Muscle layer of colon (tissue), 2 donors: ENCODE results near the gene TBC1D8.

Source experiments
- H3K27ac ChIP-seq: one replicate; pipeline ENCODE4 v1.7.0; 2013; ENCODE audit warnings: low read depth, mild to moderate bottlenecking, low read length, moderate library complexity
- H3K27me3 ChIP-seq, 2 donors: one replicate each; pipeline ENCODE4 v1.7.0; 2013; ENCODE audit warnings: low read length in 2 of 2, mild to moderate bottlenecking in 2 of 2; ENCODE audit not compliant: insufficient read depth in 2 of 2, control insufficient read depth in 1 of 2
- H3K36me3 ChIP-seq: one replicate; pipeline ENCODE4 v1.7.0; 2013; ENCODE audit warnings: mild to moderate bottlenecking, low read length; ENCODE audit not compliant: insufficient read depth
- H3K4me1 ChIP-seq: one replicate; pipeline ENCODE4 v1.7.0; 2013; ENCODE audit warnings: mild to moderate bottlenecking, low read length; ENCODE audit not compliant: insufficient read depth
- H3K4me3 ChIP-seq, 2 donors: one replicate each; pipeline ENCODE4 v1.7.0; 2013; ENCODE audit warnings: low read length in 2 of 2, low read depth in 1 of 2, mild to moderate bottlenecking in 1 of 2, moderate library complexity in 1 of 2
- H3K9ac ChIP-seq: one replicate; pipeline ENCODE4 v1.7.0; 2013; ENCODE audit warnings: low read length
- H3K9me3 ChIP-seq: one replicate; pipeline ENCODE4 v1.7.0; 2013; ENCODE audit warnings: mild to moderate bottlenecking, low read length
- donor health status: abdominal sarcoma.
- donor health status: Adenocarcinoma of cecum.

TBC1D8 gene

DNA sequence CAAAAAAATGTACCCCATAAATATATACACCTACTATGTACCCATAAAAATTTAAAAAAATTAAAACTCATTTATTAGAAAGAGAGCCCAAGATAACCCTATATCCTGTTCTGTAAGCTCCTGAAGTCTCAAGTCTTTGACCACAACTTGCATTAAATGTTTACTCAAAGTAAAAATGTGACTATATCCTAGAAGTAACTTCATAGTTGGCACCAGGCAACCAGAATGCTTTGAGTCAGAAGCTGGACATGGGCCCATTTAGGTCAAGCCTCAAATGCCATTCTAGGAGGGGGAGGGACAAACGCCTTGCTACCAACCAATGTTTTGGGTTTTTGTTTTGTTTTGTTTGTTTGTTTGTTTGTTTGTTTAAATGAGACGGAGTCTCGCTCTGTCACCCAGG lies 9.3 kb upstream of the TBC1D8 start:
- Histone ChIP-seq H3K4me3 (no peak overlapping the region), H3K4me1 (no peaks in the 10 kb centered on the region), H3K27me3 (no peaks in the 10 kb centered on the region), H3K9me3 (no peaks in the 10 kb centered on the region), H3K27ac (no peak overlapping the region), H3K36me3 (no peaks in the 10 kb centered on the region), H3K9ac (no peak overlapping the region)

DNA sequence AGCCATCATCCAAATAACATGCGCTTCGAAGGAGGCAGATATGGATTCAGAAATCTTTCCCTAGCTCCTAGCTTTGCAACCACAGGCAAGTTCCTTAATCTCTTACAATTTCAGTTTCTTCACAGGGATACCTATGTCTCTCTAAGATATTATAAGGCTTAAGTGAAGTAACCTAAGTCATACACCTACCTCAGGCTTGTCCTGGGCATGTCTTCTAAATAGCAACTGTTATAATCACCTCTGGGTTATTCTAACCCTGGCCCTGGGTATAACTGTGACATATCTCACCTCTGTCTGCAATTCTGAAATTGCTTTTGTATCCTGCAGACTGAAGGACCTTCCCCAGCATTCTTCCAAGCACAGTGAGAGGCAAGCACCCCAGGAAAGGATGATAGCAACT lies 8.3 kb upstream of the TBC1D8 start:
- Histone ChIP-seq H3K27me3 (no peaks in the 10 kb centered on the region), H3K9me3 (no peaks in the 10 kb centered on the region), H3K4me1 (no peaks in the 10 kb centered on the region), H3K36me3 (no peaks in the 10 kb centered on the region), H3K4me3 (no peak overlapping the region), H3K27ac (no peak overlapping the region), H3K9ac (no peak overlapping the region)

DNA sequence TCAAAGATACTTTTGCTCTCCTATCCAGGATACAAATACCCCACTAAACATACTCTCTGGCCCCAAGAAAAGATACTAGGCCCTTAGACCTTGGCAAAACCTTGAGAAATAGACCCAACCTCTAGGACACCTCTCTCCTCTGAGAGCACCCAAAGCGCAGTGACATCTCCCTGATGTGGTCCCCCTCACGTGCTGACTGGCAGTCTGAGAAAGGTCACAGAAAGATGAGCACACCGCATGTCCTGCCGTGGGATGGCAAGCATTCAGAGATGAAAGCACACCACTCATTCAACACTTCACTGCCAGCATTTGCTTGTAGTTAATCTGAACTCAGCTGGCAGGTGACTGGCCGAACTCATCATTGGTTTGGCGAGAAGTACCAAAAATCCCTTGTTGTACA lies 6.1 kb upstream of the TBC1D8 start:
- Histone ChIP-seq H3K27me3 (no peaks in the 10 kb centered on the region), H3K4me1 (peaks cover 11% of the 10 kb centered on the region), H3K9ac (no peak overlapping the region), H3K4me3 (no peak overlapping the region), H3K9me3 (no peaks in the 10 kb centered on the region), H3K27ac (no peak overlapping the region), H3K36me3 (no peaks in the 10 kb centered on the region)

DNA sequence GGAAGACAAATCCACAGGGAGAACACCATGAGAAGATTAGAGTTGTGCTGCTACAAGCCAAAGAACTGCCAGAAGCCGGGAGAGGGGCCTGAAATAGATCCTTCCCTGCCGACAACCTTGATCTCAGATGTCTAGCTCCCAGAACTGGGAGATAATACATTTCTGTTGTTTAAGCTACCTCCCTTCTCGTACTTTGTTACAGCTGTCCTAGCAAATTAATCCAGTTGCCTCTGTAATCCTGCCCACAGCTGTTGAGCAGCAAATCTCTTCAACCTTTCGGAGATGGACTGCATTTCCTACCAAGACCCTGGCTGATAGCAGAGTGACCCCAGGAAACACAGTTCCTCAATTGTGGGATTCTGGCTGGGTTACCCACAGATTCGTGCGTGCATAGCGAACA lies 2.6 kb upstream of the TBC1D8 start:
- Histone ChIP-seq H3K4me1 (peaks cover 25% of the 10 kb centered on the region), H3K9me3 (no peaks in the 10 kb centered on the region), H3K9ac (no peak overlapping the region), H3K27ac (no peak overlapping the region), H3K27me3 (no peaks in the 10 kb centered on the region), H3K4me3 (no peak overlapping the region), H3K36me3 (no peaks in the 10 kb centered on the region)

DNA sequence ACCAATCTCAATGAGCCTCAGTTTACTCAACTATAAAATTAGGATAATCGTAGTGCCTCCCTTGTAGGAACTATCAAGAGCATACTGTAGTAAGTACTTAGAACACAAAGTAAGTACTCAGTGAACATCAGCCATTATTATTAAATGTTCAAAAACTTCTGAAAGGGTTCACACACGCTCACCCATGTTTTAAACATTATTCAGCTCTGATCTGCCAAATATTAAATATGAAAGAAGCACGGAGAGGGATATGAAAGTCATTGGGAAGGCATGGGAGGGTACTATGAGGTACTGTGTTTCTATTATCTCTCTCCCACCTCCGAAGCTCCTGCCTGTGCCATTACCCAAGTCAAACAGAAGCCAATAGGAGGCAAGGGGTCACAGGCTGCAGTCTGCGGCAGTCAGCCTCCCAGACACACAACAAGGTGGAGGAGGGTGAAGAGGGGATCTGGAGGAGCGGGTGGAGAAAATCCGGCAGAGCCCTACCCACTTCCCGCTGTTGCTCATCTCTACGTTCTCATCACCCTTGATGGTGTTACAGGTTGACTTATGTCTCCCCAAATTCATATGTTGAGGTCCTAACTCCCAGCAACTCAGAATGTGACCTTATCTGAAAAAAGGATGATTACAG lies 2.0 kb upstream of the TBC1D8 start:
- no peak overlapping the region for H3K9ac ChIP-seq
- peak overlapping the region in 1 of 2 donors; percentile 76 for H3K4me3 ChIP-seq
- H3K27ac ChIP-seq, result no peak overlapping the region
- H3K4me1 ChIP-seq, result peaks cover 25% of the 10 kb centered on the region
- no peaks in the 10 kb centered on the region for H3K9me3 ChIP-seq
- no peaks in the 10 kb centered on the region for H3K36me3 ChIP-seq
- H3K27me3 ChIP-seq, result no peaks in the 10 kb centered on the region

DNA sequence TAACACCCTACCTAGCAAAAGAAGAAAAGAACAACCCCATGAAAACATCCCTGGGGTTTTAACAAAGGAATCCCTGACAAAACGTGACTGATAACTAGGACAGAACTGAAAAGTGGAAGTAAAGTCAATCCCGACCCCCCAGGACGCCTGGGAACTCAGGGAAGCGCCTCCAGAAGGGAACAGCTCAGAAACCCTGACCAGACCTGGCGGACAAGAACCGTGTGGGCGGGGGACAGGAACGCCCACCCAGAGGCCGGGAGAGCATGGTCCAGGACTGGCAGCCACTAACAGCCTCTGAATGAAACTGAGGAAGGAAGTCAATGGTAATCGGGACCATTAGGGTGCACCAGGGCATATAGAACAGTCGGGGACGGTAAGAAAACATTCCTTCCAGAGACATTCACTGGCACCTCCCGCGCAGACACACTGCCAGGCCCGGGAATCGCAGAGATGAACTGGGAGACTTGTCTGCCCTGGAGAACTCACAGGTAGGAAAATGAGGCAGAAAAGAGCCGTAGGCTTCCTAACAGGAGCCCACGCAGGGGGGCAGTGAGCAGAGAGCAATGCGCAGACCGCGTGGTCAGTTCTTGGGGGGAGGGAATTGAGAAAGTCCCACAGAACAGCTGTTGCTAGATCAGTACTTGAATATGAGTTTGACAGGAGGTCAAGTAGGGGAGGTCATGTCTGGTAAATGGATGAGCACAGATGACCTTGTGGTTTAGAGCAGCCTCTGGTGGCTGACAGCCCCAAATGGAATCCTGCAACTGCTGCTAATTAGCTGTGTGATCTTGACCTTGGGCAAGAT lies 1.3 kb upstream of the TBC1D8 start:
- Histone ChIP-seq H3K27ac (peak overlapping the region; percentile 88), H3K4me1 (peaks cover 25% of the 10 kb centered on the region), H3K36me3 (no peaks in the 10 kb centered on the region), H3K27me3 (no peaks in the 10 kb centered on the region), H3K4me3 (peak overlapping the region; percentile 76 to 89), H3K9ac (peak overlapping the region; percentile 39), H3K9me3 (no peaks in the 10 kb centered on the region)

DNA sequence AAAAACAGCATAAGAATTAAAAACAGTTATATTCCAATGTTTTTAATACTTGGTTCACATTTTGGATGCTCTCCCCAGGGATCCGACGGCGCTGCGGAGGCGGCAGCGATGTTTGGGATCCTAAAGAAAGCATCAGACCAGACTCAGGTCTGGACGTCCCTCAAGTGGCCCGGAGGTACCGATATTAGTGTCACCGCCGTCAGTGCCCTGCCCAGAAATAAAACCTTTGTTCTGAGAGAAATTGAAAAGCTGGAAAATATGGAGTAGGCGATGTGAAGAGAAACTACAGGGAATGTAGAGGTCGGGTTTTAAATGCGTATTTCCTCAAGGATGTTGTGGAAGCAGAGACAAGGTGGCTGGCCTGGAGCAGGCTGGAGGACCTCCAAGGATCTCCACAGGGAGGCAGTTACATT lies 683 bp upstream of the TBC1D8 start:
- H3K27ac ChIP-seq, result peak overlapping the region; percentile 88
- H3K4me1 ChIP-seq, result peaks cover 25% of the 10 kb centered on the region
- no peaks in the 10 kb centered on the region for H3K27me3 ChIP-seq
- H3K36me3 ChIP-seq, result no peaks in the 10 kb centered on the region
- H3K9me3 ChIP-seq, result no peaks in the 10 kb centered on the region
- peak overlapping the region; percentile 39 for H3K9ac ChIP-seq
- H3K4me3 ChIP-seq, result peak overlapping the region; percentile 76 to 89

DNA sequence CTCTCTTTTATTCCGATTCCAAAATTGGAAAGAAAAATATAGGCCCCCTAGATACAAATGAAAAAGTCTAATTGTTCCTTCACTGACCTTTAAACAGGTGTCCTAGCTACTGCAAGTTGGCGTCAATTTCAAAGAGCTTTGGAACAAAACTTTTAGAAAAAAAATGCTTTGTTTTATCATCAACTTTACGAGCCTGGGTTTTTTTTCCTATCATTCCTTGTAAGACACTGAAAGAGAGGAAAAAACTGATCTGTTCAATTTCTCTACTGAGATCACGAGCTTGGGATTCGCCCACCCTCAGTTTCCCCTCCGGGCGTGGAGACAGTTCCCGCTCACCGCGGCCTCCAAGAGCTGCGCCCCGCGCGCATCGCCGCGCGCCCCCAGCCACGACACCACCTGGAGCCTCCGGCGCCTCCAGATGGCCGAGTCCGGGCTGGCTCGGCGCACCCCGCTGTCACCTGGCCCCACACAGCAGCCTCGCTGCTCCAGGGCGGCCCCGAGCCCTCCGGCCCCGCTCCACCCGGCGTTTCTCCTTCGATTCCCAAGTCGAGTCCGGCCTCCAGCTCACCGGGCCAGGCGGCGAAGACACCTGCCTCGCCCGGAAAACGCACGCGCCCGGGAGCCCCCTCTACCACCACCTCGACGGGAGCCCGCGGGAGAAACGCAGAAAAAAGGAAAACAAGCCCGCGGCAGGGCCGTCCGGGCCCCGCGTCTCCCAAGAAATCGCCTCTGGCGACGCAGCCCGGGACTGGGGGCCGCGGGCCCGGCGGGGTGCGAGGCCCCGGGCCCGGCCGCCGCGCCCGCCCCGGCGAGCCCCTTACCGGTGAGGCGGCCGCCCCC lies 656 bp downstream of the TBC1D8 start:
- H3K4me1 ChIP-seq, result peaks cover 25% of the 10 kb centered on the region
- no peaks in the 10 kb centered on the region for H3K27me3 ChIP-seq
- H3K36me3 ChIP-seq, result no peaks in the 10 kb centered on the region
- H3K27ac ChIP-seq, result peak overlapping the region; percentile 75
- H3K9ac ChIP-seq, result peak overlapping the region; percentile 7
- H3K4me3 ChIP-seq, result peak overlapping the region; percentile 59 to 79
- H3K9me3 ChIP-seq, result no peaks in the 10 kb centered on the region

DNA sequence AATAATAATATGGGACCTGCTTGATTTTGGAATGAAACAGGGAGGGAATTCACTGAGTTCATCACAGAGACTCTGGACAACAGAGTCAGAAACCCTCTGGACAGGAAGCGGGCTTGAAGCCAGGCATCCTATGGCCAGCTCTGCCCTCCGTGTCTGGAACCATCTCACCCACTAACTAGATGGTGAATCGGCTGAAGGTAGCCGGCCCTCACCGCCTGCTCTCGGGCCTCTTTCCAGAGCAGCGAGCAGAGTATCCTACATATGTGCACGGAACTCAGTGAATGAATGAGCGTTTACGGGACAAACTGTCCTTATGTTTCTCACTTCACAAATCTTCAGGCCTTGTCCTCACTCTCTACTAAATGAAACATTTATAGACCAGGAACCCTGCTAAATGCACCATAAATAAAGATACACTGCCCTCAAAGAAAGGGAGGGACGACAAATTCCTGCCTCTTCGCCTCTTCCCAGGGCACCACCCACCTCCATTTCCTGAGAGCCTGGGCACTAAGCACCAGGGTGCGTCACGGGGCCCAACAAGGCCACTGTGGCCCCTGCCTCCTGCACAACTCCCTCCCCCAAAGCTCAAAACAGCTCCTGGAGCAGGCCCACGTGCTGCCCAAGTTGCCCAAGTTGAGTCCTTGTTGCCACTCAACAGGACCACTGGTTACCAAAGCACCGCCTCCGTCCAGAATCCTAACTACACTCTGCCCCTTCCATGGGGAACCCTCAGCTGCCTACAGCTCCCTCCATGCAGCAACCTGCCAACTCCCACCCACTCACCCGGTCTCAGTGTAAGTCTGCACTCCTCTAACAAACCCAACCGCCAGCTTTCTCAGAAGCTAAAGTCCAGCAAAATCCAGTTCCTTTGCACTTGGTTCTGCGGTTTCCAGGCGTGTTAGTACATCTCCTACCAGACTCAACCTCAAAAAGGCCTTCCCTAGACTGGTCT lies 1.7 kb downstream of the TBC1D8 start:
- Histone ChIP-seq H3K36me3 (no peaks in the 10 kb centered on the region), H3K27me3 (no peaks in the 10 kb centered on the region), H3K4me1 (peaks cover 25% of the 10 kb centered on the region), H3K9me3 (no peaks in the 10 kb centered on the region), H3K27ac (no peak overlapping the region), H3K9ac (no peak overlapping the region), H3K4me3 (peak overlapping the region in 1 of 2 donors; percentile 59)

DNA sequence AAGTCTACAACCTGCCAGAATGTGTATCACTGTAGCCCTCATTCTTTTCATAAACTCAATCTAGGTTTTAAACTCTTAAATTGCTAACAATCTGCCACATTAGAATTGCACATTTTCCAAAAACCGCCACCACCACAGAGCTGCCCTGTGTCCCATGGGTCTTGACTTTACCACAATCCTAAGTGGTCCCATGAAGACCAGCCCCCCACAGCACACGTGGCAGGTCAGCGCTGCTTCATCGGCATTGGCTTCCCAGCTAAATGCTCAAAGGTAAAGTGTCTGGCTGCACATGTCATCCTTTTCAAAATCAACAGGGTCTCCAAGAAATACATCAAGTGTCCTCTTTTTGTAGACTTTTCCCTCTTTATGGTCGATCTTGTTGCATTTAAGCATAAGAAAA lies 2.4 kb downstream of the TBC1D8 start:
- Histone ChIP-seq H3K27me3 (no peaks in the 10 kb centered on the region), H3K27ac (no peak overlapping the region), H3K4me1 (peaks cover 25% of the 10 kb centered on the region), H3K36me3 (no peaks in the 10 kb centered on the region), H3K4me3 (no peak overlapping the region), H3K9me3 (no peaks in the 10 kb centered on the region), H3K9ac (no peak overlapping the region)
